Measurements from ENCODE around the gene MORN1.

Gene MORN1

GRCh38 chr1:2356401-2356800 is 35.0 kb downstream of the MORN1 start:
- no peak overlapping the region for H3K4me3 ChIP-seq (ENCODE audit: low read depth, low read length)
- no peak for DNase-seq (ENCODE audit: low read depth)

DNA sequence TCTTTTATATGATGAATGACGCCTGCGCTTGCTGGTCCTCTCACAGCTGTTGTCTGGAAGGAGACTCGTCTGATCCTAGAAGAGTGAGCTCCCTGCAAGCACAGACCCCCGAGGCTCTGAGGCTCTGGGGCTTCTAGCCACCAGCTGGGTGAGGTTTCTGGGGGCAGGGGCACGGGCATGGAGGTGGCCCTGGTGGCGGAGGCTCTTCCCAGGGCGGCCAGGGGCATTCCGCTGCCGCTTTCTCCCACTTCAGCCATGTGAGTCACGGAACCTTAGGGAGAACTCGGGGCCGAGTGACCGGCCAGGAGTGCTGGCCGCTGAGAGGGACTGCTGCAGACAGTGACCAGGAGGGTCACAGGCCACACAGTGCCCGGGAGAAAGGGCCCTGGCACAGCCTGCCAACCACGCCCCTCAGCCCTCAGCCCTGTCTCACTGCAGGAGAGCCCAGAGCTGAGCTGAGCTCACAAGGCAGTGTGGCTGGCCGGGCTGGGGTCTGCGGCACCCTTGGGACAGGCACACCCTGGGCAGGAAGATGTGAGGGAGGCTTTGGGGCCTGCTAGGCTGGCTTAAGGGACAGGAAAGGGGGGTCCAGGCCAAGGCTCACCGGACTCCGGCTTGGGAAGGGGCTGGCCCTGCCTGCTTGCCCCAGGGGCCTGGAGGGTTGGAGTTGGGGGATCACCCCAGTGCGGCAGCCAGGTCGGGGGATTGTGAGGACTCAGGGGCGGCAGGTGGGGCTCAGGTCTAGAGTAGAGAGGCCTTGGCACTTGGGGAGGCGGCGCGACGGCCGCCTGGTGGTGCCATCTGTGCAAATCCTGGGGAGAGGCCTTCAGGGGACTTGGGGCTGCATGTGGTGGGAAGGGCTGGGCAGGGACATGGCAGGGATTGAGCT is 35.7 kb downstream of the MORN1 start:
- H3K4me3 ChIP-seq (ENCODE audit: low read depth, low read length): no peak overlapping the region
- DNase-seq (ENCODE audit: low read depth): no peak

DNA sequence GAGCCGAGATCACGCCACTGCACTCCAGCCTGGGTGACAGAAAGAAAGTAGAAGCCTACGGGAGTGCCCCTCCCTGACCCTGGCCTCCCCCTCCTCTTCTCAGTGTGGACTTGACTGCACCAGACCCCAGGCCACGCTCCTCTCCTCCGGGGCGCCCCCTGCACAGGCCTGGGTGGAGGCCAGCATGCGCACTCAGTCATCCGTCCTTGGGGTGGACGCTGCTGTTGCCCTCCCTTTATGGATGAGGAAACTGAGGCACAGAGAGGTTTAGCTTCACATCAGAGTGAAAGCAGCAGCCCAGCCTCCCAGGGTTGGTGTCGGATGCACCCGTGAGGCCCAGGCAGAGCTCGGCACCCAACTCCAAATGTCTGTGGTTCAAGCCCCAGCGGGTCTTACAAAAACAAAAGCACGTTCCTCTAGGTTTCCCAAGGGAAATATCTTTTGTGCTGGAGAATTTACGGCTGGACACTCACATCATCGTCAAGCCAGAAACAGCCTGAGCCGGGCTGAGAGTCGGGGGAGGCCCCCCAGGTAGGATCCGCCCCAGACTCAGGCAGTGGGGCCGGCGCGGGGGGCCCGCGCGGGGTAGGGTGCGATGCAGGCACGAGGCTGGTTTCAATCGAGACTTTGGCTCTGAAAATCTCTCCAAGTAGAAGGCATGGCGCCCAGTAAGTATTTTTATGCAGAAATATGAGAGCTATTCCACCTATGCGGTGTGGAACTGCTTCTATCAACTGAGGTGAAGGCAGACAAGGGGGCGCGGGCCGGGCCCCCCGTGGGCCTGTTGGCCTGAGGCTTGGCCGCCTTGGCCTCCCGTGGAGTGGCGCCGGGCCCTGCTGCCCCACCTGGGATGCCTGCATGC is 36.6 kb downstream of the MORN1 start:
- no peak overlapping the region for H3K4me3 ChIP-seq (ENCODE audit: low read depth, low read length)
- DNase-seq (ENCODE audit: low read depth): no peak

GRCh38 chr1:2353551-2354438 is 37.6 kb downstream of the MORN1 start:
- no peak overlapping the region for H3K4me3 ChIP-seq (ENCODE audit: low read depth, low read length)

GRCh38 chr1:2352897-2353550 is 38.3 kb downstream of the MORN1 start:
- DNase-seq (ENCODE audit: low read depth): no peak
- no peak overlapping the region for H3K4me3 ChIP-seq (ENCODE audit: low read depth, low read length)

More at GRCh38 chr1:2353551-2354438, 37.6 kb downstream of the MORN1 start:
- DNase-seq (ENCODE audit: low read depth): no peak

DNA sequence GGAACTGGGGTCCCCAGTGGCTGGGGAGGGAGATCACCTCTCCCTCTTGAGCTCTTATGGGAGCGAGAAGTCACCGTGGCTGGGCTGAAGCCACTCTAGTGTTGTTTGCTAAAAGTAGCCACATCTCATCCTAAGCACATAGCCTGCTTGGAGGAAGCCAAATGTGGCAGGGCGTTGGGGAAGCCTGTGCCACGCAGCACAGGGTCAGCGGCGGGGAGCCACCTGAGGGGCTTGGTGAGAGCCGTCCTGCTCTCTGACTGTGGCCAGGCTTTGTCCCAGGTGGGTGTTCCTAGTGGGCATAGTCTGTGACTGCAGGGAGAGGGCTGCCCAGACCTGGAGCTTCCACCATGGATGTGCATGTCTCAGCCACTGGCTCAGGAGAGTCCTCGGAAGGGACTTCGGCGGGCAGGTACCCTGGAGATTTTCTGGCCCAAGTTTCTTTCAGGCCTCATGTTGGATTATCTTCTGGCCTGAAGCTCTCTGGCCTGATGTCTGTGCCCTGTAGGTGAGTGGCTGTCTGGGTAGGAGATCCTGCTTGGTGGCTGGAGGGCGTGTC is 38.9 kb downstream of the MORN1 start:
- no peak overlapping the region for H3K4me3 ChIP-seq (ENCODE audit: low read depth, low read length)
- DNase-seq (ENCODE audit: low read depth): no peak

GRCh38 chr1:2351723-2352122 is 39.6 kb downstream of the MORN1 start:
- DNase-seq (ENCODE audit: low read depth): no peak

DNA sequence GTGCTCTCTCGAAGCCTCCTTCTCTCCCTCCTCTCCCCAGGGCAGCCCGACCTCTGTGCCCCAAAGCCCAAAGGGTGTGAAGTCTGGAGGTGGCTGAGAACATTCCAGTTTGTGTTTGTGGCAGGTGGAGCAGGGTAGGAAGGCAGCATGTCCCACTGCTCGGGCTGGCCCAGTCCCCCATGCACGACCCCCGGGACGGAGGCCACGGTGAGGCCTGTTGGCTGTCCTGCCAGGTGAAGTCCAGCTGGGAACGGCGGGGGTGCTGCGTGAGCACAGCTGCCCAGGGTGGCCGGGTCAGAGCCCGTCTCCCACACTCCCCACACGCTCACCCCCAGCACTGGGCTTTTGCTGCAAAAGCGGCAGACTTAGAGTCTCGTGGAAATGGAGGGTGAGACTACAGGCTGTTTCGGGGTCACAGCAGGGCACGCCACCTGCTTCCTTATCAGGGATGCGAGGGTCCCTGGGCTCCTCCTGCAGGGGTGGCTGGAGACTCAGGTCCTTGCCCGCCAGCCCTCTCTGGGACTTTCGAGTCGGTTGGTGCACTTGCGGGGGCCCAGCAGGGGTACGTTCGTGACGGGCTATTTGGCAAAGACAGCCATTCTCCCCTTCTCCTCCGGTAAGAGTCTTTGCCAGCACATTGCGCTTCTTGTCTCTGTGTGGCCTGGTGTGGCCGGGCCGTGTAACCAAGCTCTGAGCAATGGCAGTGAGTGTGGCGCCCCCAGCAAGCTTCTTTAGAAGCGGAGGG is 40.3 kb downstream of the MORN1 start:
- no peak overlapping the region for H3K4me3 ChIP-seq (ENCODE audit: low read depth, low read length)
- DNase-seq (ENCODE audit: low read depth): no peak

More at GRCh38 chr1:2351723-2352122, 39.6 kb downstream of the MORN1 start:
- H3K4me3 ChIP-seq (ENCODE audit: low read depth, low read length): no peak overlapping the region

DNA sequence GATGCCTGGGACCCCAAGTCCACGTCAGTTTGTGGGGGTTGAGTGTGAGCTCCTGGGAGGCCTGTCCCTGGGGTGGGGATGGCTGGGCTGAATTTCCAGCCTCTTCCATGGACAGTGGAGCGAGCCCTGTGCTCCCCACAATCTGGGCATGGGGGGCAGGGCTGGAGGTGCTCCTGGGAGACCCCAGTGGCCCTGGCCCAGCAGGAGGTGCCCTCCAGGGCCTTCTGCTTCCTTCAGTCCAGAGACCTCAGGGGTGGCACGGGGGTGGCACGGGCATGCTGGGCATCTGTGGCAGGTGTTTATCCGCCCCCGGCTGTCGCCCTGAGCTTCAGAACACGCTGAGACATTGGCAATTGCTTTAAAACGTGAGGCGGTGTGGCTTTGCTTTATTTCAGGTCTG is 40.9 kb downstream of the MORN1 start:
- H3K4me3 ChIP-seq (ENCODE audit: low read depth, low read length): no peak overlapping the region
- no peak for DNase-seq (ENCODE audit: low read depth)

GRCh38 chr1:2349806-2350205 is 41.5 kb downstream of the MORN1 start:
- H3K4me3 ChIP-seq (ENCODE audit: low read depth, low read length): no peak overlapping the region
- DNase-seq (ENCODE audit: low read depth): no peak

- H3K4me3 ChIP-seq (ENCODE audit: low read depth, low read length): no peak overlapping the region
- DNase-seq (ENCODE audit: low read depth): no peak
These were observed 42.7 kb downstream of the MORN1 start for GRCh38 chr1:2348346-2349325.

GRCh38 chr1:2347896-2348295 is 43.5 kb downstream of the MORN1 start:
- no peak for DNase-seq (ENCODE audit: low read depth)
- no peak overlapping the region for H3K4me3 ChIP-seq (ENCODE audit: low read depth, low read length)

GRCh38 chr1:2347409-2347785 is 44.0 kb downstream of the MORN1 start:
- DNase-seq (ENCODE audit: low read depth): no peak
- H3K4me3 ChIP-seq (ENCODE audit: low read depth, low read length): no peak overlapping the region

DNA sequence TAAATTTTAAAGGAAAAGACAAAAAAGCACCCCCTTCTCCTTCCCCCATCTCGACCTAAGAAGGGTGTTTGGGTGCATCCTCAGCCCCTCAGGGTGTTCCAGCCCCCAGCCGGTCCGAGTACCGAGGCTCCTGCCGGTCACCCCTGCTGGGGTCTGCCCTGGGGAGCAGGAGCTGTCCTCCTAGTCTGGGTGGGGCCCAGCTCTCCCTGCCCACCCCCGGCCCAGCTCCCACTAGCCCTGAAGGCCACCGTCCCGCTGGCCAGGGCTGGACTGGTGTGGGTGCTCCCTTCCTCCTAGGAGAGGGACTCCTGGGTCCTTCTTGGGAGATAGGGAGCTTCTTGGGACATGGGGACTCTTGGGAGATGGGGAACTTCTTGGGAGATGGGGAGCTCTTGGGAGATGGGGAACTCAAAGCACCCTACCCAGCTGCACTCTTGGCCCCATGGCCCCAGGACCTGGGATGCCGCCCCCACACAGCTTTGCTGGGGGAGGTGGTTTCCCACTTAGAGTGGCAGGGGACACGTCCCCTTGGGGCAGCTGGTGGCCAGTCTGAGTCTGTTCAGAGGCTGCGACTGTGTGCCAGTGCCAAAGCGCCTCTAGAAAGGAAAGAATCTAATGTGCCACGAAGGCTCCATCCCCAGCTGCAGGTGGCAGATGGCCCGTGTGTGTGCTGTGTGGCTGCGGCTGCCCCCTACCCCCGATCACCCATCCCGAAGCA is 44.5 kb downstream of the MORN1 start:
- DNase-seq (ENCODE audit: low read depth): no peak
- no peak overlapping the region for H3K4me3 ChIP-seq (ENCODE audit: low read depth, low read length)

DNA sequence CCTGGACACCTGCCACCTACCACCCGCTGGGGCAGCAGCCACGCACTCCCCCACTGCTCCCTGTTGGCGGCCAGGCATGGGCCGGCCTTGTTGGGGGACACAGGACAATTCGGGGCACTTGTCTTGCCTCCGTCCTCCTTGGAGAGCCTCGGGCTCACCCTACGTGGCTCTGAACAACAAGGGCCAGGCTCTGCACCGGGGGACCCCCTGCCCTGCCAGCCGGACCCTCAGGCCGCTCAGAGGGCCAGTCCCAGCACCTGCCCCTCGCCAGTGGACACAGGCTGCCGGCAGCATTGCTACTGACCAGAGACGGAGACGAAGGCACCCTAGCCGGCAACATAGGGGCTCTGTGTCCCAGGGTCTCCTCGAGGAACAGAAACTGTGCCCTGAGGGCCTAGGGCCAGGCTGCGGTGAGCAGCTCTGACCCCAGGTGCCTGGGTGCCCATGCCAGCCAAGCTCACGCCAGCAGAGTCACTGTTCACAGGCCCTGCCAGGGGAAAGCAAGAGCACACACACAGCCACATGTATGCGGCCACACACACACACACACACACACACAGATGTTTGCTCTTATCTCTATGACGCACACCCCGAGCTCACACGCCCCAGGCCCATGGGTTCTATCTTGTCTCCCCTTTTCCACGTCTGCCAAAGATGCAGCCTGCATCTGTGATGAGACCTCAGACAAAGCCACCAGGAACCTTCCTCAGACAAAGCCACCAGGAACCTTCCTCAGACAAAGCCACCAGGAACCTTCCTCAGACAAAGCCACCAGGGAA is 45.9 kb downstream of the MORN1 start:
- DNase-seq (ENCODE audit: low read depth): no peak
- no peak overlapping the region for H3K4me3 ChIP-seq (ENCODE audit: low read depth, low read length)

Measured in skeletal muscle cell (primary cell).